ENCODE results near the gene STX18.
"Not testable (repeated sequence)": the region's sequence is repeated elsewhere in the genome, so short reads cannot be mapped to it uniquely, and the experiment has no call there.

The STX18 gene

GRCh38 chr4:4477796-4478195 is 64.1 kb downstream of the STX18 start:
- DNase-seq, result no peak

GRCh38 chr4:4477391-4477790 is 64.5 kb downstream of the STX18 start:
- DNase-seq, result no peak

GRCh38 chr4:4474476-4474875 is 67.4 kb downstream of the STX18 start:
- DNase-seq, result no peak

- no peak for DNase-seq
Measured at GRCh38 chr4:4472344-4472958, 69.4 kb downstream of the STX18 start.

GRCh38 chr4:4471195-4471594 is 70.7 kb downstream of the STX18 start:
- DNase-seq, result no peak

GRCh38 chr4:4470208-4470607 is 71.6 kb downstream of the STX18 start:
- no peak for DNase-seq

GRCh38 chr4:4465238-4465637 is 76.6 kb downstream of the STX18 start:
- DNase-seq, result not testable (repeated sequence)

GRCh38 chr4:4462970-4463369 is 78.9 kb downstream of the STX18 start:
- no peak for DNase-seq

GRCh38 chr4:4461850-4462249 is 80.0 kb downstream of the STX18 start:
- DNase-seq, result peak in 4 of 5 experiments; percentile 15 to 82 (median 41)

GRCh38 chr4:4461178-4461577 is 80.7 kb downstream of the STX18 start:
- DNase-seq, result no peak

GRCh38 chr4:4460759-4461158 is 81.1 kb downstream of the STX18 start:
- peak in 1 of 5 experiments; percentile 20 for DNase-seq

GRCh38 chr4:4459181-4459580 is 82.7 kb downstream of the STX18 start:
- DNase-seq, result no peak

GRCh38 chr4:4457803-4458553 is 83.9 kb downstream of the STX18 start:
- no peak for DNase-seq

- DNase-seq, result no peak
Measured at GRCh38 chr4:4456816-4457578, 84.9 kb downstream of the STX18 start.

- DNase-seq, result no peak
Measured at GRCh38 chr4:4456351-4456750, 85.5 kb downstream of the STX18 start.

GRCh38 chr4:4455210-4455865 is 86.5 kb downstream of the STX18 start:
- no peak for DNase-seq

GRCh38 chr4:4446434-4446833 is 95.4 kb downstream of the STX18 start:
- no peak for DNase-seq

GRCh38 chr4:4443821-4444220 is 98.0 kb downstream of the STX18 start:
- DNase-seq, result no peak

GRCh38 chr4:4440333-4441061 is 101.4 kb downstream of the STX18 start:
- DNase-seq, result peak in 1 of 5 experiments; percentile 9

- no peak for DNase-seq
Measured at GRCh38 chr4:4439782-4440181, 102.1 kb downstream of the STX18 start.

GRCh38 chr4:4438891-4439290 is 103.0 kb downstream of the STX18 start:
- no peak for DNase-seq

- no peak for DNase-seq
Measured at GRCh38 chr4:4437798-4438470, 103.9 kb downstream of the STX18 start.
